ENCODE results near the gene HMOX1. TPM values are rescaled to one million over a fixed set of nuclear protein-coding genes. Genes with fewer than 3 reads are reported as not detected.

The HMOX1 gene
- polyA plus RNA-seq, 1 donor from 2014 or later: not detected

GRCh38 chr22:35393116-35394010, 12.5 kb downstream of the HMOX1 start:
- no peaks in the 10 kb centered on the region for H3K9me2 ChIP-seq (ENCODE audit: insufficient read depth, low read length)
- H3K27me3 ChIP-seq (ENCODE audit: insufficient read depth, low read depth, low read length): no peaks in the 10 kb centered on the region
- no peak overlapping the region for H3K4me2 ChIP-seq (ENCODE audit: low read length)
- H3F3A ChIP-seq (ENCODE audit: insufficient read depth, low read length, poor library complexity, severe bottlenecking): no peaks in the 10 kb centered on the region
- H3K79me2 ChIP-seq (replicated peaks; ENCODE audit: insufficient read depth, low read length): no peaks in the 10 kb centered on the region
- H3K9ac ChIP-seq (ENCODE audit: low read length): no peak overlapping the region
- no peak for TF ChIP-seq EZH2 (IDR thresholded peaks at IDR 0.05; ENCODE audit: borderline replicate concordance, insufficient read depth, low read length, poor library complexity, severe bottlenecking)
- no peak for TF ChIP-seq RAD21 (conservative IDR thresholded peaks at IDR 0.05)
- no peak for TF ChIP-seq MXI1 (conservative IDR thresholded peaks at IDR 0.05; ENCODE audit: poor library complexity, severe bottlenecking)
- TF ChIP-seq EP300 (conservative IDR thresholded peaks at IDR 0.05; ENCODE audit: poor library complexity, severe bottlenecking): no peak
- TF ChIP-seq SMC3 (conservative IDR thresholded peaks at IDR 0.05; ENCODE audit: poor library complexity): no peak
- TF ChIP-seq TAF1 (IDR thresholded peaks at IDR 0.05; ENCODE audit: low read depth): no peak
- H3K4me3 ChIP-seq (ENCODE audit: low read length): no peak overlapping the region
- no peaks in the 10 kb centered on the region for H3K9me3 ChIP-seq (ENCODE audit: low read length)
- no peaks in the 10 kb centered on the region for H4K20me1 ChIP-seq (ENCODE audit: insufficient read depth)
- no peak overlapping the region for H3K27ac ChIP-seq (ENCODE audit: low read length)
- no peaks in the 10 kb centered on the region for H3K36me3 ChIP-seq (ENCODE audit: insufficient read depth, low read length)
- no peak overlapping the region for H2AFZ ChIP-seq (ENCODE audit: low read depth, low read length)

- H3K27me3 ChIP-seq (ENCODE audit: insufficient read depth, low read depth, low read length): no peaks in the 10 kb centered on the region
- TF ChIP-seq, protein P1, sequence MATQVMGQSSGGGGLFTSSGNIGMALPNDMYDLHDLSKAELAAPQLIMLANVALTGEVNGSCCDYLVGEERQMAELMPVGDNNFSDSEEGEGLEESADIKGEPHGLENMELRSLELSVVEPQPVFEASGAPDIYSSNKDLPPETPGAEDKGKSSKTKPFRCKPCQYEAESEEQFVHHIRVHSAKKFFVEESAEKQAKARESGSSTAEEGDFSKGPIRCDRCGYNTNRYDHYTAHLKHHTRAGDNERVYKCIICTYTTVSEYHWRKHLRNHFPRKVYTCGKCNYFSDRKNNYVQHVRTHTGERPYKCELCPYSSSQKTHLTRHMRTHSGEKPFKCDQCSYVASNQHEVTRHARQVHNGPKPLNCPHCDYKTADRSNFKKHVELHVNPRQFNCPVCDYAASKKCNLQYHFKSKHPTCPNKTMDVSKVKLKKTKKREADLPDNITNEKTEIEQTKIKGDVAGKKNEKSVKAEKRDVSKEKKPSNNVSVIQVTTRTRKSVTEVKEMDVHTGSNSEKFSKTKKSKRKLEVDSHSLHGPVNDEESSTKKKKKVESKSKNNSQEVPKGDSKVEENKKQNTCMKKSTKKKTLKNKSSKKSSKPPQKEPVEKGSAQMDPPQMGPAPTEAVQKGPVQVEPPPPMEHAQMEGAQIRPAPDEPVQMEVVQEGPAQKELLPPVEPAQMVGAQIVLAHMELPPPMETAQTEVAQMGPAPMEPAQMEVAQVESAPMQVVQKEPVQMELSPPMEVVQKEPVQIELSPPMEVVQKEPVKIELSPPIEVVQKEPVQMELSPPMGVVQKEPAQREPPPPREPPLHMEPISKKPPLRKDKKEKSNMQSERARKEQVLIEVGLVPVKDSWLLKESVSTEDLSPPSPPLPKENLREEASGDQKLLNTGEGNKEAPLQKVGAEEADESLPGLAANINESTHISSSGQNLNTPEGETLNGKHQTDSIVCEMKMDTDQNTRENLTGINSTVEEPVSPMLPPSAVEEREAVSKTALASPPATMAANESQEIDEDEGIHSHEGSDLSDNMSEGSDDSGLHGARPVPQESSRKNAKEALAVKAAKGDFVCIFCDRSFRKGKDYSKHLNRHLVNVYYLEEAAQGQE (IDR thresholded peaks at IDR 0.05; ENCODE audit: borderline replicate concordance): no peak
- TF ChIP-seq EP300 (conservative IDR thresholded peaks at IDR 0.05; ENCODE audit: poor library complexity, severe bottlenecking) (no peak), RAD21 (conservative IDR thresholded peaks at IDR 0.05) (no peak), EZH2 (IDR thresholded peaks at IDR 0.05; ENCODE audit: borderline replicate concordance, insufficient read depth, low read length, poor library complexity, severe bottlenecking) (no peak), POLR2AphosphoS5 (IDR thresholded peaks at IDR 0.05) (no peak), SMC3 (conservative IDR thresholded peaks at IDR 0.05; ENCODE audit: poor library complexity) (no peak), TAF1 (IDR thresholded peaks at IDR 0.05; ENCODE audit: low read depth) (no peak), MXI1 (conservative IDR thresholded peaks at IDR 0.05; ENCODE audit: poor library complexity, severe bottlenecking) (no peak)
- TF ChIP-seq, protein P2, sequence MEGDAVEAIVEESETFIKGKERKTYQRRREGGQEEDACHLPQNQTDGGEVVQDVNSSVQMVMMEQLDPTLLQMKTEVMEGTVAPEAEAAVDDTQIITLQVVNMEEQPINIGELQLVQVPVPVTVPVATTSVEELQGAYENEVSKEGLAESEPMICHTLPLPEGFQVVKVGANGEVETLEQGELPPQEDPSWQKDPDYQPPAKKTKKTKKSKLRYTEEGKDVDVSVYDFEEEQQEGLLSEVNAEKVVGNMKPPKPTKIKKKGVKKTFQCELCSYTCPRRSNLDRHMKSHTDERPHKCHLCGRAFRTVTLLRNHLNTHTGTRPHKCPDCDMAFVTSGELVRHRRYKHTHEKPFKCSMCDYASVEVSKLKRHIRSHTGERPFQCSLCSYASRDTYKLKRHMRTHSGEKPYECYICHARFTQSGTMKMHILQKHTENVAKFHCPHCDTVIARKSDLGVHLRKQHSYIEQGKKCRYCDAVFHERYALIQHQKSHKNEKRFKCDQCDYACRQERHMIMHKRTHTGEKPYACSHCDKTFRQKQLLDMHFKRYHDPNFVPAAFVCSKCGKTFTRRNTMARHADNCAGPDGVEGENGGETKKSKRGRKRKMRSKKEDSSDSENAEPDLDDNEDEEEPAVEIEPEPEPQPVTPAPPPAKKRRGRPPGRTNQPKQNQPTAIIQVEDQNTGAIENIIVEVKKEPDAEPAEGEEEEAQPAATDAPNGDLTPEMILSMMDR (IDR thresholded peaks at IDR 0.05; ENCODE audit: poor library complexity, severe bottlenecking): no peak
- H4K20me1 ChIP-seq (ENCODE audit: insufficient read depth): no peaks in the 10 kb centered on the region
Measured at GRCh38 chr22:35394011-35394312, 13.1 kb downstream of the HMOX1 start.

More at GRCh38 chr22:35394011-35394312, 13.1 kb downstream of the HMOX1 start:
- no peak overlapping the region for H3K27ac ChIP-seq (ENCODE audit: low read length)
- H3K9me3 ChIP-seq (ENCODE audit: low read length): no peaks in the 10 kb centered on the region
- no peaks in the 10 kb centered on the region for H3K9me2 ChIP-seq (ENCODE audit: insufficient read depth, low read length)
- no peak overlapping the region for H2AFZ ChIP-seq (ENCODE audit: low read depth, low read length)
- no peaks in the 10 kb centered on the region for H3F3A ChIP-seq (ENCODE audit: insufficient read depth, low read length, poor library complexity, severe bottlenecking)
- no peak overlapping the region for H3K4me2 ChIP-seq (ENCODE audit: low read length)
- no peak overlapping the region for H3K9ac ChIP-seq (ENCODE audit: low read length)
- no peaks in the 10 kb centered on the region for H3K36me3 ChIP-seq (ENCODE audit: insufficient read depth, low read length)
- no peak overlapping the region for H3K4me3 ChIP-seq (ENCODE audit: low read length)
- H3K79me2 ChIP-seq (replicated peaks; ENCODE audit: insufficient read depth, low read length): no peaks in the 10 kb centered on the region
